ENCODE measurements around the gene SDHB. TPM values are rescaled to one million over a fixed set of nuclear protein-coding genes. Genes with fewer than 3 reads are reported as not detected.
A peak's percentile ranks its signal among the peaks of the same experiment; 100 is the strongest.

The SDHB gene
- 128 and 139 TPM in 2 replicates for polyA plus RNA-seq (2012; rRNA removed)
- polyA plus RNA-seq (2012; cell fraction: cytosol; rRNA removed) = 141 and 150 TPM in 2 replicates
- polyA plus RNA-seq (2012; cell fraction: nucleus; rRNA removed) = 65.8 and 77.3 TPM in 2 replicates

GRCh38 chr1:17053685-17054410, at the start of gene SDHB:
TSS of gene SDHB (minus strand) at chr1:17054032. CDS start at chr1:17054019, 13 bp downstream.
- Histone ChIP-seq H3K36me3 (replicated peaks in 1 of 2; ENCODE audit: control insufficient read depth in 1 of 2, insufficient read depth in 2 of 2, low read length in 1 of 2) (peaks cover 8 to 16% of the 10 kb centered on the region in 2 experiments), H3K79me2 (ENCODE audit: insufficient read depth) (peaks cover 49% of the 10 kb centered on the region), H3K4me2 (peak within 1 kb of the TSS; percentile 94), H2AFZ (ENCODE audit: low read depth) (peak within 1 kb of the TSS; percentile 100), H3K27me3 (ENCODE audit: insufficient read depth) (peaks cover 7% of the 10 kb centered on the region; the same call in 1 of the 2 replicates), H3K27ac (ENCODE audit: low read depth in 2 of 2, low read length in 1 of 2) (peak within 1 kb of the TSS; percentile 50 to 78), H3F3A (replicated peaks; ENCODE audit: insufficient read depth) (peaks cover 5% of the 10 kb centered on the region), H3K4me1 (ENCODE audit: control insufficient read depth in 1 of 2, insufficient read depth in 2 of 2, low read depth in 1 of 2, low read length in 1 of 2) (peaks cover 8 to 11% of the 10 kb centered on the region in 2 experiments; a peak in 3 of 4 replicates), H3K9ac (peak within 1 kb of the TSS; percentile 74), H3K9me3 (no peaks in the 10 kb centered on the region), H3K4me3 (ENCODE audit: low read depth in 2 of 2, low read length in 1 of 2) (peak within 1 kb of the TSS; percentile 87 to 96), H4K20me1 (ENCODE audit: insufficient read depth) (no peaks in the 10 kb centered on the region), H3K9me2 (no peaks in the 10 kb centered on the region)
- TF ChIP-seq MXI1 (IDR thresholded peaks at IDR 0.05; ENCODE audit: low read depth, low read length) (peak; percentile 54; the same call in 1 of the 2 replicates), MAX (IDR thresholded peaks at IDR 0.05; ENCODE audit: low read depth) (0 out of 2 replicates have a peak, but pooled peaks have one; percentile 29), GABPA (IDR thresholded peaks at IDR 0.05; ENCODE audit: low read depth) (peak; percentile 79), CHD2 (IDR thresholded peaks at IDR 0.05; ENCODE audit: low read length, partially characterized antibody) (peak; percentile 82), YY1 (IDR thresholded peaks at IDR 0.05; ENCODE audit: low read depth) (peak; percentile 95), SIN3A (IDR thresholded peaks at IDR 0.05; ENCODE audit: borderline replicate concordance, low read depth, low read length) (peak; percentile 28; the same call in 1 of the 2 replicates), TAF1 (IDR thresholded peaks at IDR 0.05; ENCODE audit: borderline replicate concordance, low read depth, low read length) (peak; percentile 80), RCOR1 (IDR thresholded peaks at IDR 0.05; ENCODE audit: low read length) (no peak), ELF1 (IDR thresholded peaks at IDR 0.05) (peak; percentile 80), USF1 (IDR thresholded peaks at IDR 0.05; ENCODE audit: borderline replicate concordance, low read depth) (peak; percentile 74), FOXJ3 (CRISPR knock-in tag; IDR thresholded peaks at IDR 0.05) (no peak), ZBTB33 (IDR thresholded peaks at IDR 0.05; ENCODE audit: borderline replicate concordance, low read depth) (0 out of 2 replicates have a peak, but pooled peaks have one; percentile 41), RAD21 (IDR thresholded peaks at IDR 0.05; ENCODE audit: low read length) (no peak), NRF1 (IDR thresholded peaks at IDR 0.05; ENCODE audit: low read depth, low read length) (peak; percentile 90), FOXM1 (IDR thresholded peaks at IDR 0.05; ENCODE audit: low read depth) (no peak), IRF3 (IDR thresholded peaks at IDR 0.05; ENCODE audit: low read depth, low read length) (no peak), POLR2AphosphoS5 (IDR thresholded peaks at IDR 0.05; ENCODE audit: low read depth, low read length) (peak; percentile 77), USF2 (IDR thresholded peaks at IDR 0.05; ENCODE audit: borderline replicate concordance, low read depth, low read length) (peak; percentile 37; the same call in 1 of the 2 replicates)
- DNase-seq = peak; percentile 97
- ChIA-PET POLR2A (interaction anchor here (0.6 kb wide), 1 partner anchor 76 kb away, joined by 3 read pairs; no protein-coding TSS in a partner anchor), CTCF (interaction anchor here (1.2 to 24.3 kb wide), 2 partner anchors 95 to 184 kb away, joined by 3 to 408 read pairs; no protein-coding TSS in a partner anchor)
- 2% methylated on average over 37 of the region's 44 CpGs for WGBS (ENCODE audit: low lambda C conversion rate)
